ENCODE data around the gene ENPP7. TPM values are rescaled to one million over a fixed set of nuclear protein-coding genes. Genes with fewer than 3 reads are reported as not detected.

Gene ENPP7
- total RNA-seq, 1 donor = not detected

- H3K4me3 ChIP-seq (ENCODE audit: low read depth, low read length) = no peak overlapping the region
- no peak for TF ChIP-seq CTCF (IDR thresholded peaks at IDR 0.05; ENCODE audit: insufficient read depth, low read depth, low read length)
- no peak for DNase-seq (ENCODE audit: low read depth)
Measured at GRCh38 chr17:79695797-79696609, 34.7 kb upstream of the ENPP7 start.

- no peak overlapping the region for H3K4me3 ChIP-seq (ENCODE audit: low read depth, low read length)
- no peak for DNase-seq (ENCODE audit: low read depth)
- TF ChIP-seq CTCF (IDR thresholded peaks at IDR 0.05; ENCODE audit: insufficient read depth, low read depth, low read length) = no peak
Measured at GRCh38 chr17:79696610-79696982, 34.1 kb upstream of the ENPP7 start.

- TF ChIP-seq CTCF (IDR thresholded peaks at IDR 0.05; ENCODE audit: insufficient read depth, low read depth, low read length) = no peak
Measured at GRCh38 chr17:79698146-79698846, 32.4 kb upstream of the ENPP7 start.

GRCh38 chr17:79699386-79700036, 31.2 kb upstream of the ENPP7 start:
- no peak for TF ChIP-seq CTCF (IDR thresholded peaks at IDR 0.05; ENCODE audit: insufficient read depth, low read depth, low read length)
- DNase-seq (ENCODE audit: low read depth) = no peak
- H3K4me3 ChIP-seq (ENCODE audit: low read depth, low read length) = no peak overlapping the region

More at GRCh38 chr17:79698146-79698846, 32.4 kb upstream of the ENPP7 start:
- DNase-seq (ENCODE audit: low read depth) = no peak
- H3K4me3 ChIP-seq (ENCODE audit: low read depth, low read length) = no peak overlapping the region

GRCh38 chr17:79700592-79700991, 30.2 kb upstream of the ENPP7 start:
- TF ChIP-seq CTCF (IDR thresholded peaks at IDR 0.05; ENCODE audit: insufficient read depth, low read depth, low read length) = no peak
- H3K4me3 ChIP-seq (ENCODE audit: low read depth, low read length) = no peak overlapping the region
- DNase-seq (ENCODE audit: low read depth) = no peak

- no peak for DNase-seq (ENCODE audit: low read depth)
- H3K4me3 ChIP-seq (ENCODE audit: low read depth, low read length) = no peak overlapping the region
- no peak for TF ChIP-seq CTCF (IDR thresholded peaks at IDR 0.05; ENCODE audit: insufficient read depth, low read depth, low read length)
Measured at GRCh38 chr17:79702034-79702433, 28.7 kb upstream of the ENPP7 start.
